ENCODE measurements around the gene EFNA3.

Gene EFNA3

GRCh38 chr1:155057104-155057503, 21.5 kb upstream of the EFNA3 start:
- no peak for DNase-seq (ENCODE audit: low read depth, low spot score)
- ChIA-PET POLR2A (no interaction called here), CTCF (interaction anchor here (0.7 to 17.3 kb wide), 13 partner anchors 12 to 178 kb away, joined by 3 to 433 read pairs (median 4); partner anchors contain the start of genes ADAM15 and EFNA3)
- no peak for TF ChIP-seq CTCF (IDR thresholded peaks at IDR 0.05; ENCODE audit: insufficient read depth, low read length, missing control alignments)
- no peak overlapping the region for H3K4me3 ChIP-seq (ENCODE audit: low read depth, low read length)

DNA sequence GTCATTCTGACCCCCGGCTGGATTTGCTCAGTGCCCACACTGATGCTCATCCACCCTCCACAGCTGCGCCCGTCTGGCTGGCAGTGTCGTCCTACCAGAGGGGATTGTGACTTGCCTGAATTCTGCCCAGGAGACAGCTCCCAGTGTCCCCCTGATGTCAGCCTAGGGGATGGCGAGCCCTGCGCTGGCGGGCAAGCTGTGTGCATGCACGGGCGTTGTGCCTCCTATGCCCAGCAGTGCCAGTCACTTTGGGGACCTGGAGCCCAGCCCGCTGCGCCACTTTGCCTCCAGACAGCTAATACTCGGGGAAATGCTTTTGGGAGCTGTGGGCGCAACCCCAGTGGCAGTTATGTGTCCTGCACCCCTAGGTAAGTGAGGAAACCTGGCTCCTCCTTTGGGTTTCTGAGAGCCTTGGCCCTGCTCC, 20.8 kb upstream of the EFNA3 start:
- H3K4me3 ChIP-seq (ENCODE audit: low read depth, low read length): no peak overlapping the region
- CTCF ChIA-PET: interaction anchor here (1.1 to 17.3 kb wide), 14 partner anchors 12 to 179 kb away, joined by 3 to 433 read pairs (median 5); partner anchors contain the start of genes ADAM15, EFNA3, LENEP and PBXIP1
- no peak for DNase-seq (ENCODE audit: low read depth, low spot score)
- POLR2A ChIA-PET: interaction anchor here (0.7 kb wide), 1 partner anchor 12 kb away, joined by 3 read pairs; no protein-coding TSS in a partner anchor
- peak; percentile 11 for TF ChIP-seq CTCF (IDR thresholded peaks at IDR 0.05; ENCODE audit: insufficient read depth, low read length, missing control alignments)

GRCh38 chr1:155060736-155061135, 17.9 kb upstream of the EFNA3 start:
- ChIA-PET POLR2A (no interaction called here), CTCF (interaction anchor here (0.7 to 17.3 kb wide), 25 partner anchors 14 to 581 kb away, joined by 3 to 433 read pairs (median 5); partner anchors contain the start of genes ADAM15, DCST1, DCST2 and EFNA3)
- TF ChIP-seq CTCF (IDR thresholded peaks at IDR 0.05; ENCODE audit: insufficient read depth, low read length, missing control alignments): no peak
- no peak for DNase-seq (ENCODE audit: low read depth, low spot score)
- H3K4me3 ChIP-seq (ENCODE audit: low read depth, low read length): no peak overlapping the region

DNA sequence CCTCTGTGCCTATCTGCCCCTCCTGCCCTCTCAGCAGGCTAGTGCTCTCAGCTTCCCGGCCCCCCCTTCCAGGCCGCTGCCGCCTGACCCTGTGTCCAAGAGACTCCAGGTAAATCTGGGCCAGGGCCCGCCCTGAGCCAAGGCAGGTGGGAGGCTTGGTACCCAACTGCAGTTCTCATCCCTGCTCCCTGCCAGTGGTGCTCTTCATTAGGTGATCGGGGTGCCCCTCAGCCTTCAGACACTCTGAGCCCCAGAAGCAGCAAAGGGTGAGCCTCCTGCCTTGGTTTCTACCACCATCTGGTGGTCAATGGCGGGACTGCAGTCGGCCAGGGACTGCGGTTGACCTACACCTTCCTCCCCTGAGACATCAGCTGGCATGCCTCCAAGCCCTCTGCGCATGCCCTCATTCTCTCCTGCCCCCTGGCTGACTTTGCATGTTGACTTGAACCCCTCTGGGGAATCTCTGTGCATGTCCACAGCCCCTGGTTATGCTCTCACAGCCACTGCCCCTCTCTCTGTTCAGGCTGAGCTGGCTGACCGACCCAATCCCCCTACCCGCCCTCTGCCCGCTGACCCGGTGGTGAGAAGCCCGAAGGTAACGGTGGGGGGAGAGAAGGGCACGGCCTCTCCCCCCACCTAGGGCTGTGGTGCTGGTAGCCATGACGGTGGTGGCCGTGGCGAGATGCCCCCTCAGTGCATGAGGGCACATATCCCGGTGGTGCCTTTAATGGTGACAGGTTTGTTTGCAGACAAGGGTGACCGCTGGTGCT, 17.1 kb upstream of the EFNA3 start:
- H3K4me3 ChIP-seq (ENCODE audit: low read depth, low read length): no peak overlapping the region
- ChIA-PET CTCF (interaction anchor here (0.6 to 17.3 kb wide), 33 partner anchors 13 to 582 kb away, joined by 3 to 433 read pairs (median 4); partner anchors contain the start of genes ADAM15, DCST1, DCST2 and EFNA3), POLR2A (no interaction called here)
- peak; percentile 93 for TF ChIP-seq CTCF (IDR thresholded peaks at IDR 0.05; ENCODE audit: insufficient read depth, low read length, missing control alignments)
- no peak for DNase-seq (ENCODE audit: low read depth, low spot score)

DNA sequence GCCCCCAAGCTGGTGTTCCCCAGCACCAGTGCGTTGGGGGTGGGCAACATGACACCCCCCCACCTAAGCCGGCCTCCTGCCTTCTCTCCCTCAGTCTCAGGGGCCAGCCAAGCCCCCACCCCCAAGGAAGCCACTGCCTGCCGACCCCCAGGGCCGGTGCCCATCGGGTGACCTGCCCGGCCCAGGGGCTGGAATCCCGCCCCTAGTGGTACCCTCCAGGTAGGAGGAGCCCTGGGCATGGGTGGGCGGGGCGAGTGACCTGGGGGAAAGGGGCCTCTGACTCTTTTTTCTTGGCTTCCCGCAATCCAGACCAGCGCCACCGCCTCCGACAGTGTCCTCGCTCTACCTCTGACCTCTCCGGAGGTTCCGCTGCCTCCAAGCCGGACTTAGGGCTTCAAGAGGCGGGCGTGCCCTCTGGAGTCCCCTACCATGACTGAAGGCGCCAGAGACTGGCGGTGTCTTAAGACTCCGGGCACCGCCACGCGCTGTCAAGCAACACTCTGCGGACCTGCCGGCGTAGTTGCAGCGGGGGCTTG, 16.4 kb upstream of the EFNA3 start:
- no peak overlapping the region for H3K4me3 ChIP-seq (ENCODE audit: low read depth, low read length)
- TF ChIP-seq CTCF (IDR thresholded peaks at IDR 0.05; ENCODE audit: insufficient read depth, low read length, missing control alignments): no peak
- ChIA-PET POLR2A (no interaction called here), CTCF (interaction anchor here (0.6 to 17.3 kb wide), 26 partner anchors 12 to 583 kb away, joined by 3 to 433 read pairs (median 4); partner anchors contain the start of genes ADAM15, DCST1, DCST2 and EFNA3)
- DNase-seq (ENCODE audit: low read depth, low spot score): no peak
